Measurements from ENCODE around the gene PEX6. TPM values are rescaled to one million over a fixed set of nuclear protein-coding genes. Genes with fewer than 3 reads are reported as not detected.

The PEX6 gene
- total RNA-seq (ENCODE audit: unreplicated experiment) = 13.8 TPM
- long read RNA-seq, partial matches to known transcripts = 4 of 7 reads
- long read RNA-seq, other reads (novel, unspliced or antisense) = 1 of 7 reads

DNA sequence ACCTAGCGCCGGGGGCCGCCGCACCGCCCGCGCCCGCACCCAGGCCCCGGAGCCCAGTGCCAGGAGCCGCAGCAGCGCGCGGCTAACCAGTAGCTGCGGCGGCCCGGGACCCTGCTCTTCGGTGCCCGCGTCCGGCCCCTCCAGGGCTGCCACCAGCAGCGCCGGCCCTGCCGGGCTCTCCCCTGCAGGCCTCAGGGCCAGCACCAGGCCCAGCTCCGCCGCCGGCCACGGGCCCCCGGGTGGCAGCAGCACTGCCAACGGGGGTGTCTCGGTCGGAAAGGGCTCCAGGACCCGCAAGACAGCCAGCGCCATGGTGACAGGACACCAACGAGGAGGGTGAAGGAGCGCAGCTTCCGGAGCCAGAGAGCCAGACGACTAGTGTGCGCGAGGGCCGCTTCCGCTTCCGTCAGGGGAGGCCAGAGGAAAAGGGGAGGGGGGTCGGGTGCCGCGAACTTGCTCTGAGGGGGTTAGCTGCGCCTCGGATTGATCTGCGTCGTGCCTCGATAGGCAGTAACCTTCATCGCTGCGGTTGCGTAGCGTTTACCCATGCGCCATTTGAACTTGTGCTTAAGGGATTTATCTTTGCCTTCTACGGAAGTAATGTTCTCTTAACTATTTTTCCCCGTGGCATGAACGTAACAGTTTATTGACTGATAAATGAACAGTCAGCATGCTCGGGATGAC is at the start of gene PEX6:
Gene PEX6, minus strand, starts transcription at position 343 of the 684 bp plus-strand sequence. Its CDS starts 31 bp downstream, at position 312.
- no peak for TF ChIP-seq CTCF (IDR thresholded peaks at IDR 0.05; ENCODE audit: partially characterized antibody, unreplicated experiment)
- Mint-ChIP-seq H3K9me3 (ENCODE audit: unreplicated experiment) (peaks cover 4% of the 10 kb centered on the region), H3K27me3 (ENCODE audit: unreplicated experiment) (peaks cover 5% of the 10 kb centered on the region), H3K36me3 (ENCODE audit: unreplicated experiment) (no peaks in the 10 kb centered on the region), H3K4me3 (ENCODE audit: unreplicated experiment) (peak within 1 kb of the TSS; percentile 96), H3K27ac (ENCODE audit: unreplicated experiment) (peak within 1 kb of the TSS; percentile 85), H3K4me1 (ENCODE audit: low read depth, unreplicated experiment) (peaks cover 10% of the 10 kb centered on the region)
- DNase-seq = peak; percentile 94

DNA sequence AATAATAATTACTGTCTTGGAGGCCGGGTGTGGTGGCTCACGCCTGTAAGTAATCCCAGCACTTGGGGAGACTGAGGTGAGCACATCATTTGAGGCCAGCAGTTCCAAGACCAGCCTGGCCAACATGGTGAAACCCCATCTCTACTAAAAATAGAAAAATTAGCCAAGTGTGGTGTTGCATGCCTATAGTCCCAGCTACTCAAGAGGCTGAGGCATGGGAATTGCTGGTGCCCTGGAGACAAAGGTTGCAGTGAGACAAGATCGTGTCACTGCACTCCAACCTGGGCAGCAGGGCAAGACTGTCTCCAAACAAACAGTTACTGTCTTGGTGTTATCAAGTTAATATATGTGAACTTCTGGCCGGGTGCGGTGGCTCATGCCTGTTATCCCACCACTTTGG is 47.4 kb upstream of the PEX6 start:
- no peak for DNase-seq
- Mint-ChIP-seq H3K4me3 (ENCODE audit: unreplicated experiment) (no peak overlapping the region), H3K36me3 (ENCODE audit: unreplicated experiment) (no peaks in the 10 kb centered on the region), H3K9me3 (ENCODE audit: unreplicated experiment) (peaks cover 5% of the 10 kb centered on the region), H3K27me3 (ENCODE audit: unreplicated experiment) (peaks cover 3% of the 10 kb centered on the region), H3K27ac (ENCODE audit: unreplicated experiment) (no peak overlapping the region), H3K4me1 (ENCODE audit: low read depth, unreplicated experiment) (no peaks in the 10 kb centered on the region)
- no peak for TF ChIP-seq CTCF (IDR thresholded peaks at IDR 0.05; ENCODE audit: partially characterized antibody, unreplicated experiment)

DNA sequence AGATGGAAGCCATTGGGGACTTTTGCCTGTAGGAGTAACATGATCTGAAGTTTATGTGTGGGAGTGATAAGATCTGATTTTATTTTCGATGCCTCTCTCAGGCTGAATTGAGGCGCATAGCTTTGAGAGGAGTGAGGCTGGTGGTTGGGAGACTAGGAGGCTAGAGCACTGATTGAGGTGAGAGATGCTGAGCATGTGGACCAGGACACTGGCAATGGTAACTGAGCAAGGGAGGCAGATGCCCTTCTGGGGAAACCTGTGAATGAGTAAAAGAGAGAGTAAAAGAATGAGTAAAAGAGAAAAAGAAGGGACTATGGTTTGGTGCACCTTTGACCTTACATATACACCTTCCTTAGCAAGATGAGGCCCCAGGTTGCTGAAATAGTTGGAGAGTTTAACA is 45.5 kb upstream of the PEX6 start:
- H3K4me1 Mint-ChIP-seq (ENCODE audit: low read depth, unreplicated experiment) = peaks cover 9% of the 10 kb centered on the region
- TF ChIP-seq CTCF (IDR thresholded peaks at IDR 0.05; ENCODE audit: partially characterized antibody, unreplicated experiment) = no peak
- H3K36me3 Mint-ChIP-seq (ENCODE audit: unreplicated experiment) = no peaks in the 10 kb centered on the region
- peak overlapping the region; percentile 66 for H3K27ac Mint-ChIP-seq (ENCODE audit: unreplicated experiment)
- peak overlapping the region; percentile 1 for H3K4me3 Mint-ChIP-seq (ENCODE audit: unreplicated experiment)
- H3K27me3 Mint-ChIP-seq (ENCODE audit: unreplicated experiment) = peaks cover 5% of the 10 kb centered on the region
- no peak for DNase-seq
- peaks cover 8% of the 10 kb centered on the region for H3K9me3 Mint-ChIP-seq (ENCODE audit: unreplicated experiment)

DNA sequence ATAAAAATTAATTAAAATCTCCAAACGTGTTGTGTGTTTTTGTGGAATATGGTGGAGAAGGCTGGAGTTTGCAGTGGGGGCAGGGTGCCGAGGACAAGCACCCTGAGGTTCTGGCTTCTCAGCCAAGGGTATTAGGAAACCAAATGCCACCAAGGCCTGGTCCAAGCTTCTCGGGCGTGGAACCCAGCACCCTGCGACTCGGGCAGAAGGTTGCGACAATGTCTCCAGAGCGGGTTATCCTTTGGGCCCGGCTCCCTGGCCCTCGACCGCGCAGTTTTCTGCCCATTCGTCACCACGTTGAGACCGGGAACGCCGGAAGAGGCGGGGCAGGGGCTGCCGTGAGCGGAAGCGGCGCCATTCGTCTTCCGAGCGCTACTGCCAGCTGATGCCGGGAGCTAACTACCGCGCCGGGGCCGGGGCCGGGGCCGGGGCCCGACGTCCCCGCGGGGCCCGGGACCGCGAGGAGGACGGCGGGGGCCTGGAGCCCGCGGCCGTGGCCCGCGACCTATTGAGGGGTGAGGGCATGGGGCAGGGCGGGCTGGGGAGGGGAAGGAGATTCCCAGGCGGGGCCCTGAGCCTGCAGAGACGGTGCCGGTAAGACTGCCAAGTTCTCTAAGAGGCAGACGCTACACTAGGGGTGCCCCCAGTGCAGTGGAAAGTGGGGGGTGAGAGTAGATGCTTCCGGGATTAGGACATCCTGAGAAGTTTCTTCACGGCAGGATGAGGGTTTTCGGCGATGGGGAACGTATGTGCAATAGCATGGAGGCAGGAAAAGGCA is 42.5 kb upstream of the PEX6 start, which contains the start of gene RRP36:
Gene RRP36, plus strand, starts transcription at position 354 of the 778 bp plus-strand sequence. Its CDS starts 32 bp downstream, at position 386.
- Mint-ChIP-seq H3K36me3 (ENCODE audit: unreplicated experiment) (no peaks in the 10 kb centered on the region), H3K9me3 (ENCODE audit: unreplicated experiment) (peaks cover 8% of the 10 kb centered on the region), H3K27me3 (ENCODE audit: unreplicated experiment) (peaks cover 5% of the 10 kb centered on the region)

More for the DNA sequence above, 42.5 kb upstream of the PEX6 start, which contains the start of gene RRP36:
- H3K4me1 Mint-ChIP-seq (ENCODE audit: low read depth, unreplicated experiment) = peaks cover 13% of the 10 kb centered on the region
- DNase-seq = peak; percentile 85
- TF ChIP-seq CTCF (IDR thresholded peaks at IDR 0.05; ENCODE audit: partially characterized antibody, unreplicated experiment) = no peak
- peak within 1 kb of the TSS; percentile 97 for H3K27ac Mint-ChIP-seq (ENCODE audit: unreplicated experiment)
- peak within 1 kb of the TSS; percentile 96 for H3K4me3 Mint-ChIP-seq (ENCODE audit: unreplicated experiment)
